IMR-90 (cell line): ENCODE results near the gene PERM1.

Experiments
- CEBPB ChIP-seq: IDR thresholded peaks from 2 replicates; pipeline ENCODE4 v1.6.1; 2012; ENCODE audit warnings: low read depth, low read length, improper control_type of control experiment
- CTCF ChIP-seq: conservative IDR thresholded peaks from 2 replicates; pipeline ENCODE4 v1.5.1; 2012; ENCODE audit warnings: mild to moderate bottlenecking, low read depth, low read length, improper control_type of control experiment
- ELK1 ChIP-seq: fragments of 150-350 bp; IDR thresholded peaks from 2 replicates; pipeline ENCODE4 v1.6.1; 2016; ENCODE audit warnings: low read depth, mild to moderate bottlenecking, low read length, moderate library complexity, borderline replicate concordance
- FOS ChIP-seq: fragments of 150-350 bp; IDR thresholded peaks from 2 replicates; pipeline ENCODE4 v1.6.1; 2016; ENCODE audit warnings: low read depth, low read length
- MAFK ChIP-seq: IDR thresholded peaks from 2 replicates; pipeline ENCODE4 v1.6.1; 2012; ENCODE audit warnings: low read depth, low read length, improper control_type of control experiment
- MXI1 ChIP-seq: IDR thresholded peaks from 2 replicates; pipeline ENCODE4 v1.6.1; 2012; ENCODE audit warnings: low read depth, mild to moderate bottlenecking, low read length, moderate library complexity, borderline replicate concordance
- NFE2L2 ChIP-seq: fragments of 150-350 bp; IDR thresholded peaks from 2 replicates; pipeline ENCODE4 v1.6.1; 2016; ENCODE audit warnings: low read depth, mild to moderate bottlenecking, low read length
- POLR2A ChIP-seq: IDR thresholded peaks from 2 replicates; pipeline ENCODE4 v1.6.1; 2012; ENCODE audit warnings: mild to moderate bottlenecking, low read depth, low read length
- RAD21 ChIP-seq: IDR thresholded peaks from 2 replicates; pipeline ENCODE4 v1.6.1; 2012; ENCODE audit warnings: low read length, improper control_type of control experiment
- RCOR1 ChIP-seq: IDR thresholded peaks from 2 replicates; pipeline ENCODE4 v1.6.1; 2012; ENCODE audit warnings: mild to moderate bottlenecking, low read length, improper control_type of control experiment; ENCODE audit not compliant: insufficient replicate concordance
- RFX5 ChIP-seq: IDR thresholded peaks from 2 replicates; pipeline ENCODE4 v1.8.0; 2012; ENCODE audit warnings: low read depth, mild to moderate bottlenecking, low read length, moderate library complexity
- SMC3 ChIP-seq: fragments of 150-350 bp; IDR thresholded peaks from 2 replicates; pipeline ENCODE4 v1.6.1; 2016; ENCODE audit warnings: low read depth, mild to moderate bottlenecking, antibody characterized with exemption, low read length, moderate library complexity

GRCh38 chr1:970242-970972, 11.5 kb downstream of the PERM1 start:
- no peak for TF ChIP-seq CTCF
- TF ChIP-seq MXI1 = no peak
- no peak for TF ChIP-seq ELK1
- TF ChIP-seq POLR2A = no peak
- TF ChIP-seq FOS = no peak
- no peak for TF ChIP-seq RAD21
- no peak for TF ChIP-seq RCOR1
- TF ChIP-seq MAFK = no peak
- no peak for TF ChIP-seq NFE2L2
- no peak for TF ChIP-seq SMC3
- TF ChIP-seq RFX5 = no peak
- TF ChIP-seq CEBPB = no peak
